ENCODE measurements around the gene NDUFV2.
"Not testable (repeated sequence)": the region's sequence is repeated elsewhere in the genome, so short reads cannot be mapped to it uniquely, and the experiment has no call there.

The NDUFV2 gene

DNA sequence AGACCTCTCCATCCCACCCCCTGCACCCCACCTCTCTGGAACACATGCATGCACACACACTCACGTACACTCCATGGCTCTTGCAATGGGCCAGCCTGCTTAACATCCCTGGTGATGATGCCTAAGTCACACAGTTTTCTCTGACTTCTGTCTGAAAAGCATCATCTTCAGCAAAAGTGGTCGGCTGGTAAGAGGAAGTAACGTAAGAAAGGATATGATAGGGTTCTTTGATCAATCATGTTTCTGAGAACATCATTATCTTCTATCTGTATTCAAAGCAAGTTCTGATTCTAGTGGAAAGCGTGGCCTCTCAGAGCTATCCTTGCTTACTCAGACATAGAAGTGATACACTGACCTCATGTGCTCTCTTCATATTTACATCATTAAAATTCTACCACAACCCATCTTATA is 11.4 kb upstream of the NDUFV2 start:
- DNase-seq: no peak

DNA sequence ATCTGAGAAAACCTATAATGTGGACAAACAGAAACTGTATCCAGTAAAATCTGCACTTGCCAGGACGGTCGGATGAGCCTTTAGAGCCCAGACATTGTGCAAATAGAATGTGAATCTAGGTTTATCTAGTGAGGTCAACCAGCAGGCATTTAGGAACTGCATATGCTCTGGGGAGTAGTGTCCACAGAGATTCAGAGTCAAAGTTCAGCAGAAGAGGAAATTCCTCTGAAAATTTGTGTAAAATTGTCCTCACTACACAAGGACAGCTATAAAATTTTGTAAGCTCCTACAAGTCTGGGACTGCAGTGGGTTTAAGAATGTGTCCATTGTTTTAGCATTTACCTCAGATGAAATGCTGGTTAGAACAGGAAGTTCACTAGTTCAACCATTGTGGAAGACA is 9.8 kb upstream of the NDUFV2 start:
- DNase-seq: no peak

DNA sequence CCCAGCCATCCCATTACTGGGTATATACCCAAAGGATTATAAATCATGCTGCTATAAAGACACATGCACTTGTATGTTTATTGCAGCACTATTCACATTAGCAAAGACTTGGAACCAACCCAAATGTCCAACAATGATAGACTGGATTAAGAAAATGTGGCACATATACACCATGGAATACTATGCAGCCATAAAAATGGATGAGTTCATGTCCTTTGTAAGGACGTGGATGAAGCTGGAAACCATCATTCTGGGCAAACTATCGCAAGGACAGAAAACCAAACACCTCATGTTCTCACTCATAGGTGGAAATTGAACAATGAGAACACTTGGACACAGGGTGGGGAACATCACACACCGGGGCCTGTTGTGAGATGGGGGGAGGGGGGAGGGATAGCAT is 9.4 kb upstream of the NDUFV2 start:
- DNase-seq: not testable (repeated sequence)

DNA sequence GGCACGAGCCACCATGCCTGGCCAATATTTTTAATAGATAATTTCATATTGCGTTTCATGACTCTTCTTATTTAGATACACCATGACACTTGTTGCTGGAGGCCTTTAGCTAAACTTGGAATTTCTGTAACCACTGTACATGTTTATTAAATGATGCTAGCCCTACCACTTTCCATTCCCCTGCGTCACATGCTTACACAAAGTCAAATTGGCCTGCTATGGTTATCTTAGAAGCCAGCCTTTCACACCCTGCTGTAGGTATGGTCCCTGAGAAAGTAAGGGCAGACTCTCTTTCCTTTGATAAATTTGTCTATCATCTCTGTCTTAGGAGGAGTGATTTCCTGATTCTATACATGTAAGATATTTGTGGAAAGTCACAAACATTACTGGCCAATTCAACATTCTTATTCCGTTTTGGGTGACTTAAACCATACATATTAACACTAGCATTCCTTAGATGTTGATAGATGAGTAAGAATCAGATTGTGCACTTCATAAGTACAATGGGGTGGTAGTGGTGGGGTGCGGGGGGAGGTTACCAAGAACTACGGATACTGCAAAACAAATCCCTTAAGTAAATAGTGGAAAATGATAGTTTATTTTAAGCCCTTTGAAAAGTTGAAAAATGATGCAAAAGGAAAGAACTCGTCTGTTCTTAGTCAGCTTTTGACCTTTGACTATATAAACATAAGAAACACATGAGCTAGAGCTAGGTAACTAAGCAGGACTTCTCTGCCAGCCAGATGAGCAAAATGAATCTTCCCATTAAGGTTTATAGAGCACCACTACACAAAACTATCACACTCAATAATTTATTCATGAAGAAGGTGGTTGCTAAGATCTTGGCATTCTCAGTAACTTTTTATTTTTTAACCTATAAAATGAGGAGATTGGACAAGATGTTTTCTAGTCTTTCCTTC is 7.9 kb upstream of the NDUFV2 start:
- no peak for DNase-seq

DNA sequence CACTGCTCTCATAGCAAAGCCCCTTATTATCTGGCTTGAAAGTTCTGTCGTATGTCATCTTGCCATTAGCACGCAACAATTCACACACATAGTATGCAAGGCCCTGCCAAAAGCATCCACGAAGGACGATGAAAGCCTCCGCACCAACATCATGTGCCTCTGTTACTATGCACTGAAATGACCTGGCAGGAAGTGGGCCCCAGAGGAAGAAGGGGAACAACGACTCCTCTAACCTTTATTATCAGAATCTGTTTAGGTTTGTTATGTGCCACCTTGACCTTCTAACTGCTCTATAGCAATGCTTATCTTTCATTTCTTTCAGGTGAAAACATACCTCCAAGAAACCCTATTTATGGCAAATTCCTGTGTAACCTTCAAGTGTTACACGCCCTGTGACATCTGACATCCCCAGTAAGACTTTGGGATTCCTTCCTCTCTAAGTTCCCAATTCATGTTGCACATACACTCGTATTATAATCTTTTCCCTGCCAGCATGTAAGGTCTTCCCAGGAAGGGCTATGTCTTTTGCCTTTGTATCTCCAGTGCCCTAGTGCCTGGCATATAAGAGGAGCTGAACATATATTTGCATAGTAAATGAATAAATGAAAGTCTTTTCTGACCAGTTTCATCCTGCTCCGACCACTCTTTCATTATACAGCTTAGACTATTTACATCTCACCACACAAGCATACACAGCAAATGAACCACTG is 7.0 kb upstream of the NDUFV2 start:
- DNase-seq: peak; percentile 76

DNA sequence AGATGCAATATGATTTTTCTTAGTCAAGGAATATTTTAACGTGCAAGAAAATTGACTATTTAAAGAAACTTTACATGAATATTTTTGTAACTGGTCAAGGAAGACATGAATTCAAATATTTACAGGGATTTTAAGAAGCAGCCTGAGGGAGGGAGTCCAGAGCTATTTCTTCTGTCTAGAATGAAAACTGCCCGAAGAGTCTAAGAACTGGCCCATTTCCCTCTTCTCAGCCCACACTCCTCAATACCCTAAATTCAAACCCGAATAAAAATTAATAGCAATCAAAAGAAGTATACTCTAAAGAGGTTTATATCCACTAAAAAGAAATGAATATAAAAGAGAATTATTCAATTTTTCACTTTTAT is 6.5 kb upstream of the NDUFV2 start:
- no peak for DNase-seq

DNA sequence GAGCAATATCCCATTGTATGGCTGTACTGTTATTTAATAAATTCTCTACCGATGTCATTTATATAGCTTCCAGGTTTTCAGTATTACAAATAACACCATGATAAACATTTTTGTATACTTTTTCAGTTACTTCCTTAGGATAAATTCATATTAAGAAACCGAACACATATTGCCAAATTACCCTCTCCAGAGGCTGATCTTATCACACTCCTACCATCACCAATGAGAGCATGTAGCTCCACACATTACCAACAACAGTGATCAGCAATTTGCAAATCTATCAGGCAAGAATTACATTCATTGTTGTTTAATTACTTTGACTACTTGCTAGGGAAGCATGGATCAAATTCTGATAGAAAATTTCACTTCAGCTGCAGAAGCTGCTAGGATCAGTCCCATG is 5.8 kb upstream of the NDUFV2 start:
- DNase-seq: no peak

DNA sequence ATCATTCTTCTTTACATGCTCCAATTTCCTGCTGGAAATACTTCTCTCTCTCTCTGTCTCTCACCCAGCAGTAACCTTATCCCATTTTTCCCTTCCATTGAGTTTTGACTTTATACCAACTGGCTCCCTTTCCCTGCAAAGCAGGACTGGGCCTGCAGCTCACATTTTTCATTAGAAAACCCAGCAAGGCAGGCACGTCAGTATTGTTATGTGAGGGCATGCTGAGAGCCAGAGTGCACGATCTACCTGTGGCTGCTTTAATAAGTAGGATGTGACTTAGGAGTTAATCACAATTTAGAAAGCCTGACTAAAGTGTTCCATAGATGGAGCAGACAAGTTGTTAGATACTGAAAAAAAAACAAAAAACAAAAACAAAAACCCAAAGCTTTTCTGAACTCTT is 5.2 kb upstream of the NDUFV2 start:
- no peak for DNase-seq

DNA sequence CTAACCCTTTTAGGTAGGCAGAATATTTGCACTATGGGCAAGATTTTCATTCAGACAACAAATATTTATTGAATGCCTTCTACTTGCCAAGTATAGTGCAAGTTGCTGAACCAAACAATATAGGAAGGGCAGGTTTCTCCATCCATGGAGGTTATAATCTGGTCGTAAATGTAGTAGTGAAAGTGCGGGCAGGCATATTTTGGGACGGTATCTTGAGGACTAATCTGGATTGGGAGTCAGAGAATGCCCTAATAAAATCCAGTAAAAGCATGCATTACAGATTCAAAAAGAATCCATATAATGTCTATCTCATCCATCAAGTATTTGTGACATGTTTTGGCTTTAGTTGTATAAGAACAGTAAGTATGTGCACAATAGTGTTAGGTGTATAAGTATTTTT is 1.7 kb upstream of the NDUFV2 start:
- no peak for DNase-seq

DNA sequence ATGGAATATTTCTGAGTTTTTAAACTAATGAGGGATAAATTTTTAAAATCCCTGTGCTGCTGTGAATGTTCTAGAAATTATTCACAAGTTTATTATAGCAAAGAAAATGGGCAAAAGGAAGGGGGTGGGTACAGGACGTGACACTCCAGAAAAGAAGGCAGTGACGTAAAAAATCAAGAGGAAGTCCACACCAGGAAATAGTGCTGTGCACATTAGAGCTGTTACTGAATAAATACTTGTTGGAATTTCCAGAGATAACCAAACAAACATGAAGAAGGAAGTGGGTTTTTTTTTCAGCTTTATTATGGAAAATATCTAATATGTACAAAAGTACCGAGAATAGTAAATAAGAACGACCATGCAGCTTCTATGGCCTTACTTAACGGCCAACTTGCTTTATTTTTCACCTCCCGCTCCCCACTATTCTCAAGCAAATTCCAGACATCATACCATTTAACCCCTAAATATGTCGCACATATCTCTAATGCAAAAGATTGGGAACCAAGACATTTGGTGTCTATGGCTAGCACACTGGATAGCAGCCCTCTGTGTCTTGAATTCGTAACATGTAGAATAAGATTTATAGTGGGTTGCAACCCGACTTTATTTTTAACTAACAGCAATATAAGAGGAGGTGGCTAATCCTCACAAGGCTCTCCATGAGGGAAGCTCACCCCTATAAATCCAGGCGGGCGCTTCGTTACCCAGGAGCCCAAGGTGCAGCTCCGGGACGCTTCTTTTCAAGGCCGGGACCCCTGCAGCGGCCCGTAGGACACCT is 580 bp upstream of the NDUFV2 start:
- no peak for DNase-seq

DNA sequence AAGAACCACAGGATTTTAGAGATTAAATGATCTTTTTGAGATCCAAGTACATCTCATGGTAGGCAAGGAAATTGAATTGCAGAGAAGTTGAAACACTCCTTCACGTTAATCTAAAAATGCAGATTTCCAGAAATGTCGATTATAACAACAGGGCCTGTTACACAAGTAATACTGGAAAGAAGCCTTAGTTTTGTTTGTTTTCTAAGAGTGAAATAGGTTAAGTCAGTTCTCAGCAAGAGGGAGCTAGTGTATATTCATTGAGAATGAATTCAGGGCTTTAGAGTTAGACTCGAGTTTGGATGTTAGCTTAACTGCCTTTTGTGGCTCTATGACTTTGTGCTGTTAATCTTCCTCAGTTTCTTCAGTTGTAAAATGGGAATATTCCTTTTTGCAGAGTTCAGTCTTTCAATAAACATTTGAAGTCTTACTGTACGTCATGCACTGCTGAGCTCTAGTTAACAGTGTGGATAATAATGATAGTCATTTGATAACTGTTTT is 926 bp downstream of the NDUFV2 start:
- DNase-seq: no peak

DNA sequence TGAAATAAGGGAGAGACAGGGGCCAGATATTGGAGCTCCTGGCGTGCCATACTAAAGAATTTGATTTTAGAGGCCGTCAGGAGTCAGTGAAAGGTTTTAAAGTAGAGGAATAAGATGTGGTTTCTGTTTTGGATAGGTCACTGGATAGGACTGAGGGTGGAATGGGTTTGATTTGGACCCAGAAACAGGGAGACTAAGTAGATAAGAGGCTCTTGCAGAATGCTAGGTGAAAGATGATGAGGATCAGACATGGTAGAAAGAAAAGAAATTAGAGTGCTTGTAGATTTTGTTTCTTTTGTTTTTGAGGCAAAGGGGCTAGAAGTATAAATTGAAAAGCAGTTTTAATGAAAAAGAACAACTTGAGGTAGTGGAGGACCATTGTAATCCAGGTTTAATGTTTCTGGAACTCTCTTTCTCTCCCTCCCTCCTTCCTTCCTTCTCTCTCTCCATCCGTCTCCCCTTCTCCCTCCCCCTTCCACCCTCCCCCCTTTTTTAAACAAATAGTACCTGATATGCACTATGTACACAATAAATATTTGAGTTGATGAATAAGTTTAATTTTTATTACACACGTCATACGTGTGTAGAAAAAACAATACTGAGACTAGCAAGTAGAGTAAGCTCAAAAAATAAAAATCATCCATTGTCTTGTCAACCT is 1.9 kb downstream of the NDUFV2 start:
- no peak for DNase-seq

DNA sequence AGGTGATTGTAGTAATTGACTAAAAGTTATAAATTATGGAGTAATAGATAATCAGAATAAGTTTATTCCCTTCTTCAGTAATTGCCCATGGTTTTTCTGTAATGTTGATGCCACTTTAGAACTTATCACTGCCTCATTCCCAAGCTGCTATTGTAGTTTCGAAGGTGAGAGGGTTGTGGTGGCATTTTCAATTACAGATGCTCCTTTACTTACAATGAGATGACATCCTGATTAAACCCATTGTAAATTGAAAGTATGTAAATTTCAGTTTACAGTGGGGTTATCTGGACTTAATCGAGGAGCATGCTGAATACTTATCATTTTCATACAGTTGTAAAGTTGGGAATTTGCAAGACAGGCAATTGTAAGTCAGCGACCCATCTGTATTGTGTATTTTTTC is 2.9 kb downstream of the NDUFV2 start:
- no peak for DNase-seq

DNA sequence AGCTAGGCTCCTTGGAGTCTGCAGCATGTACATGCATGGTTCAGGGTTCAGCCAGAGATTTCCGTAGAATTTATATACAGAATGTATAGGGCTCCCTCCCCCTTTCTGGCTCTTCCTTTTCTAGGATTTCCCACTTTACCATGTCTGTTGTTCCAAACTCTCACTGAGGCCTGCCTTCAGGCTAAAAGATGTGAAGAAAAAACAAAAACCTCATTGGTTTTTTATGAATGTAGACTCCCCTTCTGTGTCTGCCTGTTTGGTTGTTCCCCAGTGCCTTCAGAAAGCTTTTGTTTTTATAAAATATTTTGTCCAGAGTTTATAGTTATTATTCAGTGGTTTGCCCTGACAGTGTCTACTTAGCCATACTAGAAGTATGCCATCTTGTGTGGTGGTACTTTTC is 3.6 kb downstream of the NDUFV2 start:
- DNase-seq: no peak

DNA sequence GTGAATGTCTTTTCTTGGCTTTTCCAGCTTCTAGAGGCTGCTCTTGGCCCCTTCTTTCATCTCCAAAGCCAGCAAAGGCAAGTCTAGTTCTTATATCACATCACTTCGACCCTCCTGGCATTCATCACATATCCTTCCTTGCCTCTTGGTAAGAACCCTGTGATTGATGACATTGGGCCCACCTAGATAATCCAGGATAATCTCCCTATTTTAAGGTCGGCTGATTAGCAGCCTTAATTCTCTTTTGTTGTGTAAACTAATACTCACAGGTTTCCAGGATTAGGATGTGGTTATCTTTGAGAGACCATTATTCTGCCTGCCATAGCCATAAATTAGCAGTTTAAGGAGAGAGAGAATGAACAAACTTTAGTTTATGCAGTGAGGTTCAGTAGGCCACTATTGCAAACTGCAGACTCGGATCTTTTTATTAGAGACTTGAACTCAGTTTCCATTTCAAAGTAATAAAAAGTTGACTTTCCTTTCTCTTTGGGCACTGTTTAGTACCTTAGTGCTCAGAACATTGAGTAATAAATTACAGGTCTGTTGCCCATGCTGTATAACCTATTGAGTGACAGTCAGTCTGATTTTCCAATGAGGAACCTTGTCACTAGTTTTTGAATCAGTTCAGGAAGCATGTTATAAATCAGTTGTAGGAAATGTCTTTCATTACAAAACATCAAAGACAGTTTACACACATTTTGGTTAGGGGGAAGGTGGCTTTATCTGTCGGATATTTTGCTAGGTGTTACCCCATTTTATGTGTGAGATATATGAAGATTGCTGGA is 4.5 kb downstream of the NDUFV2 start:
- no peak for DNase-seq

DNA sequence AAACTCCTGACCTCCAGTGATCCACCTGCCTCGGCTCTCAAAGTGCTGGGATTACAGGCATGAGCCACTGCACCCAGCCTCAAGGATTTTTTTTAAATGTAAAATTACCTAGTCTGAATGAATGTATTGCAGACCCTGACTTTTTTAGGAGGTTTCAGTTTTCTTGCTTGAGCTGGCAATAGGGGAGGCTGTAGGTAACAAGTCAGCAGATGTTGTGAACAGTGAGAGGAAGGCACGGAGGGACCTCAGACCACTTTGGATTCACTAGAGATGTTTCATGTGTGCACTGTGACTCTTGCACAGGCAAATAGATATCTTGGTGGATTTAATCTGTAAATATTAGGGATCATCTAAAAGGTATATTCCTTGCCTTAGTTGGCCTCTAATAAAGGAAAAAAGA is 6.4 kb downstream of the NDUFV2 start:
- DNase-seq: no peak

DNA sequence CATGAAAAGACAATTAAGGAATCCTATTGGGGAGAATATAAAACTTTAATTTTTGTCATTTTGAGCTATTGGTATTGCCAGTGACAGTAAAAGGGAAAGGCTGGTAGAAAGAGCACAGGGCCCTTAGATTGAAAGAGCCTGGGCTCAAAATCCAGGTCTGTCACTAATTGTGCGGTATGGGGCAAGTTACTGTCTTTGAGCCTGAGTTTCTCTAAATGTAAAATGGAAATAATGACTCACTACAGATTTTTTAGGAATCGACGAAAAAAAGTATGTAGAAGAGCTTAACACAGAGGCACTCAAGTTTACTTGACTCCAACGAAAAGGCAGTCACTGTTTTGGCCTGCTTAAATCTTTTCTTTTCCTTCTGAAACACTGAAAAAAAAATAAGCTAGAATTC is 7.0 kb downstream of the NDUFV2 start:
- no peak for DNase-seq

DNA sequence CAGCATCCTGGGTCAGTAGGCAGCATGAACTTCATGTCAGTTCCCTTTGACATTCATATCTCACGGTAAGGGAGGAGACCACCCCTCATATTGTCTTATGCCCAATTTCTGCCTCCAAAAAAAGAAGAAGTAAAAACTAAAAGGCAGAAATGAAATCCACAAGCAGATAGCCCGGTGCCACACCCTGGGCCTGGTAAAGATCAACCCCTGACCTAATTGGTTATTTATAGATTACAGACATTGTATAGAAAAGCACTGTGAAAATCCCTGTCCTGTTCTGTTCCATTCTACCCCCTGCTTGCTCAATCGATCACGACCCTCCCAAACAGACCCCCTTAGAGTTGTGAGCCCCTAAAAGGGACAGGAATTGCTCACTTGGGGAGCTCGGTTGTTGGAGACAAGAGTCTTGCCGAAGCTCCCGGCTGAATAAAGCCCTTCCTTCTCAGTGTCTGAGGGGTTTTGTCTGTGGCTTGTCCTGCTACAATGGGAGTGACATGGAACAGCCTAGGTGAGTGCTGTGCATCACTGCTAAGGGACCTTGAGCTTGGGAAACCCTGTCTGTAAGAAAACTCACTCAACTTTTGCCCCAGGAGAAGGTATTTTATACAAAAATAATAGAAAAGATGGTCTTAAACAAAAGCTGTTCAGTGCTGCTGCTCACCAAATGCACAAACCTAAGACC is 11.1 kb downstream of the NDUFV2 start:
- no peak for DNase-seq

DNA sequence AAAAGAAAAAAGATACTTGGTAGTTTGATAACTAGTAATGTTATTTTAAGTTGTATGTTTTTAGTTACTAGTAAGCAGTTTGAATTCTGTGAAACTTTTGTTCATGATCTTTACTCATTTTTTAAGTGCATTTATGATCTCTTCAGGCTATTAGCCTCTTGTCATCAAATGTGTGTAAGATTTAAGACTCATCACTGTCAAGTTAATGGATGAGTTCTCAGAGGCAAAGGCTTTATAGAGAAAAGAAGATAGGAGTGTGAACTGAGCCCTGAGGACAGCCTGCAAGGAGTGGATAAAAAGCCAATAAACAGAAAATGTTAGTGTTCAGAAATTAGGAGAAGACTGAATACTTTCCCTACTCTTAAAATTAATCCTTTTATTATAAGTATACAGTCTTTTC is 13.5 kb downstream of the NDUFV2 start:
- DNase-seq: no peak

DNA sequence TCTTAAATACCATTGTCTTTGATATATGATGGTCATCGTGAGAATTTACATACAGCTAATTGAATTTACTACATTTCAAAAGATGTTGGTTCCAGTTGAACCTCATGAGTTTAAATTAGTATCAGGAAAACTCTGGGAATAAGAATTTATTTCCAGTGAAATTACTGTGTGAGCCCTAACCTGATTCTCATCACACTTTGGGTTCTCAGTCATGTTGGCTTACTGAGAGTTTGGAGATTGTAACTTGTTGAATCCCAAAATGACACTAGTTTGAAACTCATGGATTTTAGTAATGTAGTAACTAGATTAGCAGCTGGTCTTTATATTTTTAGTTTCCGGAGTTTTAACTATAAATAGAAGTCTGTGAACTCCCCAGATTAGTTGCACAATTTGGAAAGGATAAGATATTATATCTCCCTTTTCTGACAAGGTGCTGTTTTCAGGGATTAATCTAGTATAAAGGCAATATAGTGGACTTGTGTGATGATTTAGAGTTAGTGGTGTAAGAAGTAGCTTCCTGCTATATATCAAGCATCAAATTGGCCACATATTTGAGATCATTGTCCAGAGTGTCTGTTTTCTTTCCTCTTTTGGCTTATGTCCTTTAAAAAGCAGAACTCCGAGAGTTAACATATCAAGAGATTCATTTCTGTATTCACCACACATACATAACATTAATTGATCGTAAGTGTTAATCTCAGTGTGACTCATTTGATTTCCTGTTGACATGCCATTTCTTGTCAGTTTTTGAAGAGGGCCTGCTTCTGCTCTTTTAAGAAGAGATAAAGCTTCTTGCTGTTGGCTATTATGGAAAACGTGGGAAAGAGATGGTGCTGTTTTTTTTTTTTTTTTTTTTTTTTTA is 15.7 kb downstream of the NDUFV2 start:
- DNase-seq: no peak

DNA sequence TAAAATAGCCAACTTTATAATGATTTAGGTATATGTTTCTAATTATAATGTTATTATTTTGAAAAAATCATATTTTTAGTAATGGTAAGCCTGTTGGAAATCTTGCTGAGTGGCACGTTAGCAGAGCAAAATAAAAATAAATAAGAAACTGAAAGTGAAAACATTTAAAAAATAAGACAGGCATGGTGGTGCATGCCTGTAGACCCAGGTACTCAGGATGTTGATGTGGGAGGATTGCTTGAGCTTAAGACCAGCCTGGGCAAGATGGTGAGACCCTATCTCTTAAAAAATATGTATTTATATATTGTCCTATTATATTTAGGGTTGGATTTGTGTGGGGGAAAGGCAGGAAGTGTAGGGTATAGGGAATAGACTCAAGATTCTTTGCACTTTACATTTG is 18.3 kb downstream of the NDUFV2 start:
- DNase-seq: no peak
